Liver (tissue), 9 donors: ENCODE measurements around the gene RBM18. TPM values are rescaled to one million over a fixed set of nuclear protein-coding genes. Genes with fewer than 3 reads are reported as not detected.
A peak's percentile ranks its signal among the peaks of the same experiment; 100 is the strongest.

Experiments
- DNase-seq: peaks from one replicate; pipeline ENCODE4 v3.0.0-alpha.2; 2017; ENCODE audit warnings: low spot score
- H3K27ac ChIP-seq, 2 donors: one replicate each; pipeline ENCODE4 v1.7.0; 2013; ENCODE audit warnings: inconsistent platforms in 2 of 2, low read length in 2 of 2, control low read depth in 1 of 2, low read depth in 1 of 2, mild to moderate bottlenecking in 1 of 2
- H3K27me3 ChIP-seq, 4 donors: one replicate each; pipeline versions ENCODE4 v1.6.1 to v1.7.0; 2013; ENCODE audit warnings: low read length in 3 of 4, inconsistent platforms in 1 of 4, mild to moderate bottlenecking in 1 of 4, moderate library complexity in 1 of 4; ENCODE audit not compliant: control insufficient read depth in 4 of 4, insufficient read depth in 4 of 4
- H3K36me3 ChIP-seq, 4 donors: one replicate each; pipeline versions ENCODE4 v1.6.1 to v1.7.0; 2013; ENCODE audit warnings: low read length in 3 of 4, mild to moderate bottlenecking in 3 of 4, low read depth in 1 of 4, moderate library complexity in 1 of 4; ENCODE audit not compliant: control insufficient read depth in 4 of 4, insufficient read depth in 3 of 4
- H3K4me1 ChIP-seq, 4 donors: one replicate each; pipeline versions ENCODE4 v1.6.1 to v1.7.0; 2013; ENCODE audit warnings: low read length in 3 of 4, mild to moderate bottlenecking in 3 of 4, moderate library complexity in 1 of 4; ENCODE audit not compliant: control insufficient read depth in 4 of 4, insufficient read depth in 4 of 4
- H3K4me3 ChIP-seq, 3 donors: one replicate each; pipeline versions ENCODE4 v1.6.1 to v1.7.0; 2013; ENCODE audit warnings: low read length in 3 of 3, control low read depth in 1 of 3, low read depth in 1 of 3, mild to moderate bottlenecking in 1 of 3
- H3K9ac ChIP-seq, 2 donors: one replicate each; pipeline ENCODE4 v1.7.0; 2013; ENCODE audit warnings: low read length in 2 of 2, mild to moderate bottlenecking in 2 of 2, moderate library complexity in 2 of 2, control low read depth in 1 of 2, low read depth in 1 of 2
- H3K9me3 ChIP-seq, 4 donors: one replicate each; pipeline versions ENCODE4 v1.6.1 to v1.7.0; 2013; ENCODE audit warnings: low read length in 3 of 4; ENCODE audit not compliant: control insufficient read depth in 4 of 4
- ATF3 ChIP-seq: IDR thresholded peaks from 2 replicates; pipeline ENCODE4 v1.6.1; 2016; ENCODE audit warnings: antibody characterized with exemption
- CTCF ChIP-seq: fragments of 150-350 bp; IDR thresholded peaks from 2 replicates; pipeline ENCODE4 v1.5.1; 2017; ENCODE audit warnings: improper control_type of control experiment, low read depth, low read length; ENCODE audit not compliant: missing input control
- EGR1 ChIP-seq, 2 donors: IDR thresholded peaks; 2 replicates each; pipeline ENCODE4 v1.6.1; 2016 to 2018; ENCODE audit warnings: antibody characterized with exemption in 2 of 2, low read depth in 2 of 2
- FOXA1 ChIP-seq: IDR thresholded peaks from 2 replicates; pipeline ENCODE4 v1.6.1; 2016; ENCODE audit warnings: antibody characterized with exemption
- FOXA2 ChIP-seq: IDR thresholded peaks from 2 replicates; pipeline ENCODE4 v1.6.1; 2016; ENCODE audit warnings: antibody characterized with exemption
- GABPA ChIP-seq, 2 donors: IDR thresholded peaks in 1 of 2; conservative IDR thresholded peaks in 1 of 2; 2 replicates each; pipeline ENCODE4 v1.6.1; 2016; ENCODE audit warnings: antibody characterized with exemption in 2 of 2, mild to moderate bottlenecking in 1 of 2, moderate library complexity in 1 of 2
- HNF4A ChIP-seq, 2 donors: conservative IDR thresholded peaks; 2 replicates each; pipeline ENCODE4 v1.6.1; 2016; ENCODE audit warnings: antibody characterized with exemption in 2 of 2, mild to moderate bottlenecking in 2 of 2
- HNF4G ChIP-seq: IDR thresholded peaks from 2 replicates; pipeline ENCODE4 v1.6.1; 2016; ENCODE audit warnings: antibody characterized with exemption
- JUND ChIP-seq, 2 donors: IDR thresholded peaks; 2 replicates each; pipeline ENCODE4 v1.6.1; 2016; ENCODE audit warnings: antibody characterized with exemption in 2 of 2
- MAX ChIP-seq: IDR thresholded peaks from 2 replicates; pipeline ENCODE4 v1.6.1; 2016; ENCODE audit warnings: antibody characterized with exemption
- NR2F2 ChIP-seq: IDR thresholded peaks from 2 replicates; pipeline ENCODE4 v1.6.1; 2016; ENCODE audit warnings: antibody characterized with exemption
- RAD21 ChIP-seq, 2 donors: IDR thresholded peaks; 2 replicates each; pipeline ENCODE4 v1.6.1; 2016; ENCODE audit warnings: antibody characterized with exemption in 2 of 2, mild to moderate bottlenecking in 2 of 2
- REST ChIP-seq: IDR thresholded peaks from 2 replicates; pipeline ENCODE4 v1.6.1; 2016; ENCODE audit warnings: antibody characterized with exemption, mild to moderate bottlenecking
- RXRA ChIP-seq, 2 donors: IDR thresholded peaks; 2 replicates each; pipeline ENCODE4 v1.6.1; 2017 to 2018; ENCODE audit warnings: antibody characterized with exemption in 2 of 2, mild to moderate bottlenecking in 1 of 2
- SP1 ChIP-seq: IDR thresholded peaks from 2 replicates; pipeline ENCODE4 v1.6.1; 2018; ENCODE audit warnings: antibody characterized with exemption, mild to moderate bottlenecking
- TAF1 ChIP-seq: conservative IDR thresholded peaks from 2 replicates; pipeline ENCODE4 v1.6.1; 2016; ENCODE audit warnings: antibody characterized with exemption, mild to moderate bottlenecking
- YY1 ChIP-seq: IDR thresholded peaks from 2 replicates; pipeline ENCODE4 v1.6.1; 2016; ENCODE audit warnings: antibody characterized with exemption, mild to moderate bottlenecking
- ZBTB33 ChIP-seq: IDR thresholded peaks from 2 replicates; pipeline ENCODE4 v1.6.1; 2016; ENCODE audit warnings: antibody characterized with exemption
- WGBS: extraction: QIAGEN DNeasy Blood & Tissue Kit; methylation state at CpG from one replicate; pipeline ENCODE4 v1.1.7; 2013; 5-methylcytosine and 5-hydroxymethylcytosine counted together
- polyA plus RNA-seq, 2 donors: library from polyadenylated mRNA; stranded (reverse) in 1 of 2; unstranded in 1 of 2; fragments of 200-250 nt in 1 of 2; fragments of >200 nt in 1 of 2; fragmentation: Nextera tagmentation in 1 of 2; extraction: Ambion mirVana in 1 of 2; gene quantifications; one replicate each; pipeline versions ENCODE4 v1.2.1 to v1.2.3, GENCODE V29; 2013 to 2015
- total RNA-seq, 2 donors: library from RNA; depleted of rRNA; stranded (reverse); fragments of >200 nt; gene quantifications; one replicate each; pipeline ENCODE4 v1.2.3, GENCODE V29; 2014
- donor health status: healthy.
- donor health status: healthy.
- donor health status: healthy.
- donor health status: healthy.
- donor health status: healthy.

RBM18 gene
- total and polyA plus RNA-seq, 4 donors, result 3.4 to 7.7 (median 5.5) TPM

- no peak overlapping the region for H3K9ac ChIP-seq
- peaks cover 0 to 2% (median 0%) of the 10 kb centered on the region in 4 donors for H3K9me3 ChIP-seq
- DNase-seq, result no peak
- peaks cover 0 to 36% (median 18%) of the 10 kb centered on the region in 4 donors for H3K27me3 ChIP-seq
- 16% methylated on average over 57 of the region's 57 CpGs for WGBS
- no peak for TF ChIP-seq MAX
- no peak for TF ChIP-seq RAD21 (IDR thresholded peaks at IDR 0.05)
- no peak for TF ChIP-seq HNF4G
- no peak for TF ChIP-seq GABPA (IDR thresholded peaks at IDR 0.05 in 1 of 2, conservative IDR thresholded peaks at IDR 0.05 in 1 of 2)
- no peak for TF ChIP-seq TAF1
- TF ChIP-seq EGR1 (IDR thresholded peaks at IDR 0.05; ENCODE audit: low read depth in 2 of 2), result no peak
- TF ChIP-seq SP1, result no peak
- no peak for TF ChIP-seq CTCF
- no peak for TF ChIP-seq ZBTB33
- TF ChIP-seq HNF4A (conservative IDR thresholded peaks at IDR 0.05), result no peak
- no peak for TF ChIP-seq ATF3
- no peak for TF ChIP-seq NR2F2
- TF ChIP-seq FOXA1, result no peak
- TF ChIP-seq RXRA (IDR thresholded peaks at IDR 0.05), result no peak
- H3K27ac ChIP-seq, result no peak overlapping the region
- peaks cover 6 to 15% (median 10%) of the 10 kb centered on the region in 4 donors for H3K4me1 ChIP-seq
- no peaks in the 10 kb centered on the region for H3K36me3 ChIP-seq
- peak overlapping the region in 1 of 3 donors; percentile 7 for H3K4me3 ChIP-seq
These were observed 44.6 kb downstream of the RBM18 start for GRCh38 chr9:122219856-122220672.

GRCh38 chr9:122218935-122219855 is 45.4 kb downstream of the RBM18 start:
- Histone ChIP-seq H3K9ac (no peak overlapping the region), H3K9me3 (peaks cover 0 to 2% (median 0%) of the 10 kb centered on the region in 4 donors), H3K4me3 (peak overlapping the region in 1 of 3 donors; percentile 7), H3K27me3 (peaks cover 0 to 37% (median 19%) of the 10 kb centered on the region in 4 donors), H3K36me3 (no peaks in the 10 kb centered on the region), H3K27ac (no peak overlapping the region), H3K4me1 (peaks cover 6 to 15% (median 12%) of the 10 kb centered on the region in 4 donors)
- no peak for DNase-seq
- 5% methylated on average over 59 of the region's 59 CpGs for WGBS
- no peak for TF ChIP-seq HNF4A (conservative IDR thresholded peaks at IDR 0.05)
- no peak for TF ChIP-seq NR2F2
- no peak for TF ChIP-seq FOXA1
- TF ChIP-seq SP1, result no peak
- TF ChIP-seq RXRA (IDR thresholded peaks at IDR 0.05), result no peak
- TF ChIP-seq YY1, result no peak
- no peak for TF ChIP-seq JUND (IDR thresholded peaks at IDR 0.05)
- TF ChIP-seq MAX, result no peak
- TF ChIP-seq CTCF, result no peak
- no peak for TF ChIP-seq TAF1
- TF ChIP-seq GABPA (IDR thresholded peaks at IDR 0.05 in 1 of 2, conservative IDR thresholded peaks at IDR 0.05 in 1 of 2), result no peak
- TF ChIP-seq FOXA2, result no peak
- TF ChIP-seq RAD21 (IDR thresholded peaks at IDR 0.05), result no peak
- no peak for TF ChIP-seq REST
